ENCODE results near the gene CLASP1. TPM values are rescaled to one million over a fixed set of nuclear protein-coding genes. Genes with fewer than 3 reads are reported as not detected.

The CLASP1 gene
- total and polyA plus RNA-seq, 11 donors, result 16.0 to 84.5 (median 60.2) TPM

- ATAC-seq (no peak), DNase-seq (no peak)
- Histone ChIP-seq H3K27ac (no peak overlapping the region), H3K36me3 (peaks cover 0 to 8% (median 0%) of the 10 kb centered on the region in 9 donors), H3K9me3 (peaks cover 0 to 21% (median 3%) of the 10 kb centered on the region in 12 donors), H3K4me3 (no peak overlapping the region), H3K4me1 (peaks cover 8 to 53% (median 32%) of the 10 kb centered on the region in 12 donors), H3K27me3 (no peaks in the 10 kb centered on the region)
- intact Hi-C loops (cut with DNase I), result loop anchor here in 1 of 10 donors (5.0 kb wide), 1 partner anchor 111 kb away; no protein-coding TSS in a partner anchor
- WGBS, 4 donors, result 91 to 97% (median 95%) methylated on average over 3 of the region's 3 CpGs
- no peak for TF ChIP-seq CTCF (IDR thresholded peaks at IDR 0.05)
- TF ChIP-seq POLR2A (IDR thresholded peaks at IDR 0.05), result no peak
Observed at GRCh38 chr2:121638333-121638732, 10.9 kb downstream of the CLASP1 start.

- Histone ChIP-seq H3K27me3 (no peaks in the 10 kb centered on the region), H3K4me3 (no peak overlapping the region), H3K4me1 (peaks cover 5 to 49% (median 39%) of the 10 kb centered on the region in 12 donors), H3K9me3 (peaks cover 0 to 21% (median 3%) of the 10 kb centered on the region in 12 donors), H3K36me3 (peaks cover 0 to 3% (median 0%) of the 10 kb centered on the region in 9 donors), H3K27ac (peak overlapping the region in 7 of 12 donors; percentile 8 to 74 (median 34))
- DNase-seq, result no peak
- no peak for TF ChIP-seq POLR2A (IDR thresholded peaks at IDR 0.05)
- no peak for TF ChIP-seq CTCF (IDR thresholded peaks at IDR 0.05)
- 9 to 18% (median 16%) methylated on average over 1 of the region's 1 CpG for WGBS, 4 donors
- ATAC-seq, result peak in 1 of 4 donors; percentile 36
- intact Hi-C loops (cut with DNase I), result loop anchor here in 1 of 10 donors (5.0 kb wide), 1 partner anchor 108 kb away; no protein-coding TSS in a partner anchor
Observed at GRCh38 chr2:121635371-121635770, 13.9 kb downstream of the CLASP1 start.

GRCh38 chr2:121634354-121635307 lies 14.6 kb downstream of the CLASP1 start:
- Histone ChIP-seq H3K4me3 (no peak overlapping the region), H3K36me3 (peaks cover 0 to 3% (median 0%) of the 10 kb centered on the region in 9 donors), H3K9me3 (peaks cover 0 to 21% (median 3%) of the 10 kb centered on the region in 12 donors), H3K27ac (peak overlapping the region in 11 of 12 donors; percentile 8 to 76 (median 61)), H3K27me3 (no peaks in the 10 kb centered on the region), H3K4me1 (peaks cover 5 to 46% (median 39%) of the 10 kb centered on the region in 12 donors)
- ATAC-seq, result no peak
- no peak for DNase-seq
- intact Hi-C loops (cut with DNase I), result loop anchor here in 1 of 10 donors (5.0 kb wide), 1 partner anchor 107 kb away; no protein-coding TSS in a partner anchor
- TF ChIP-seq POLR2A (IDR thresholded peaks at IDR 0.05) (no peak), CTCF (IDR thresholded peaks at IDR 0.05) (no peak)
- 60 to 69% (median 64%) methylated on average over 6 of the region's 6 CpGs for WGBS, 4 donors

- Histone ChIP-seq H3K36me3 (peaks cover 0 to 3% (median 0%) of the 10 kb centered on the region in 9 donors), H3K4me1 (peaks cover 5 to 46% (median 39%) of the 10 kb centered on the region in 12 donors), H3K4me3 (no peak overlapping the region), H3K9me3 (peaks cover 0 to 18% (median 3%) of the 10 kb centered on the region in 12 donors), H3K27ac (peak overlapping the region; percentile 17 to 76 (median 61)), H3K27me3 (no peaks in the 10 kb centered on the region)
- peak; percentile 75 to 91 (median 85) for ATAC-seq
- peak in 1 of 5 donors; percentile 44 for DNase-seq
- no peak for TF ChIP-seq CTCF (IDR thresholded peaks at IDR 0.05)
- no peak for TF ChIP-seq POLR2A (IDR thresholded peaks at IDR 0.05)
- intact Hi-C loops (cut with DNase I), result no loop called here
- WGBS, 4 donors, result 56 to 77% (median 62%) methylated on average over 4 of the region's 4 CpGs
Observed at GRCh38 chr2:121633463-121633862, 15.8 kb downstream of the CLASP1 start.

All from heart left ventricle (tissue), 16 donors.